Transverse colon (tissue), 1 donor: Measurements from ENCODE around the gene KRTAP9-2.

Experiments
- EP300 ChIP-seq: sonication (generic); formaldehyde crosslinking; IDR thresholded peaks from one replicate; pipeline ENCODE4 v1.6.1; 2017; ENCODE audit warnings: antibody characterized with exemption, low read depth
- POLR2A ChIP-seq: fragments of 450-650 bp; IDR thresholded peaks from one replicate; pipeline ENCODE4 v1.6.1; 2016; ENCODE audit warnings: antibody characterized with exemption, mild to moderate bottlenecking, moderate library complexity

DNA sequence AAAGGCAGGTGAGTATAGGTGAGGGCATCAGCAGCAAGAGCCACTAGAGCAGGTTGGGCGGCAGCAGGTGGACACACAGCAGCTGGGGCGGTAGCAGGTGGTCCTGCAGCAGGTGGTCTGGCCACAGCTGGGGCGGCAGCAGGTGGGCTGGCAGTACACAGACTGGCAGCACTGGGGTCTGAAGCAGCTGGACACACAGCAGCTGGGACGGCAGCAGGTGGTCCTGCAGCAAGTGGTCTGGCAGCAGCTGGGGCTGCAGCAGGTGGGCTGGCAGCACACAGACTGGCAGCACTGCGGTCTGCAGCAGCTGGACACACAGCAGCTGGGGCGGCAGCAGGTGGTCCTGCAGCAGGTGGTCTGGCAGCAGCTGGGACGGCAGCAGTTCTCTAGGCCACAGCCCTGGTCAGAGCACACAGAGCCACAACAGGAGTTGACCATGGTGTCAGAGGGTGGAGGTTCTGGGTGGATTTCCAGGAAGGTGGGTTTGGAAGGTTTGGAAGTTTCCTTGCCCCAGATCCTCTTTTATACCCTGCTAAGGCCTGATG is 48.6 kb upstream of the KRTAP9-2 start, which contains the start of gene KRTAP4-2:
- no peak for TF ChIP-seq POLR2A
- TF ChIP-seq EP300, result no peak
